NCI-H69 (cell line): Measurements from ENCODE around the gene BCKDHB.
"Not testable (repeated sequence)": the region's sequence is repeated elsewhere in the genome, so short reads cannot be mapped to it uniquely, and the experiment has no call there.

Source experiments
- DNase-seq: peaks from one replicate; lab custom pipeline; 2025; lab: John Stamatoyannopoulos, UW

Gene BCKDHB

DNA sequence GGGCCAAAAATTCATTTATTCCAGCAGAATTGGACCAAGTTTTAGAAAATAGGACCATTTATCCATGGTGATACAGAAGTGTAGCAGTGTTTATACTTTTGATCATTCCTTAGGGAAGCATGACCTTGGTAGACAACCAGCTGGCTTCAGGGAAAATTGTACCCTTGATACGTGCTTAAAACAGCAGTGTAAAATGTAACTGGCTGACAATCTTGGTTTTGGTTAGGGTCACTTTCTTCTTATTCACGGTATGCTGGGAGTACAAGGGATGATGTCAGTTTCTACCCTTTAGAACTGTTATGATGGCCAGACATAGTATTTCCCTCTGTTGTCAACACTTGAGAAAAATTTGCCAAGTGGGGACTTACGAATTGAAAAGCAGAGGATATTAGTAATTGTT is 157.1 kb downstream of the BCKDHB start:
- DNase-seq = no peak

DNA sequence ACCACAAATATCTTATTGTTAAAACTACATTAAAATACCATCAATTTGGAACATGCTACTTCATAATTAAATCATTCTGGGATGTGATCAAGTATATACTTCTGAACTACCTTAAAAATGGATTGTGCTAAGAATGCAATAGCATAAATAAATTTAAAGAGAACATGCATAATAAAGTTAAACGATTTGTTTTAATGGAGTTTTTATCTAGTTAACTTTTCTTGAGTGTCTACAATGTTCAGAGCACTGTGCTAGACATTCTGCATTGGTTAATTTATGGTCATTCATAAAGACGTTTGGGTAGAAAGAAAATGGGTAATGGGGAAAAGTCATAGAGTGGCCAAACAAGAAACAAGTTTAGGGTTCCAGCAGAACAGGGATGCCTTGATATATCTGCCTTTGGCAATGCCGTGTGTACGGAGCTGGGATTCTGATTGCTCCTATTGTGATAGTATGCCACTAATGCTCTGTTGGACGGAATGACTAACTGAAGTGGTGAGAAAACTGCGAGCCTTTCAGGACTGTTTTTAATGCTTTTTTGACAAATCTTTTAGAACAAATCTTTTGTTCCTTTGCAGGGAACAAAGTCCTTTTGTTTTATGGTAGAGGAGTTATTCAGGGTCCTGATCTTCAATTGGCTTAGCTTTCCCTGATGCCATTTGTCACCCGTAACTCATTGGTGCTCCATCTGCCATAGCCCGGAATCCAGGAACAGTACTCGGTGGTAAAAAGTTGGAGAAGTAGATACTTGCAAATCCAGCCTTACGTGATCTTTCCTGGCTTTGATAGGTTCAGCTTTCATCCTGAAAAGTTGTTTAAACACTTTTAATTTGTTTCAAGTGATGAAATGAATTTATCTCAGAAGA is 162.6 kb downstream of the BCKDHB start:
- no peak for DNase-seq

DNA sequence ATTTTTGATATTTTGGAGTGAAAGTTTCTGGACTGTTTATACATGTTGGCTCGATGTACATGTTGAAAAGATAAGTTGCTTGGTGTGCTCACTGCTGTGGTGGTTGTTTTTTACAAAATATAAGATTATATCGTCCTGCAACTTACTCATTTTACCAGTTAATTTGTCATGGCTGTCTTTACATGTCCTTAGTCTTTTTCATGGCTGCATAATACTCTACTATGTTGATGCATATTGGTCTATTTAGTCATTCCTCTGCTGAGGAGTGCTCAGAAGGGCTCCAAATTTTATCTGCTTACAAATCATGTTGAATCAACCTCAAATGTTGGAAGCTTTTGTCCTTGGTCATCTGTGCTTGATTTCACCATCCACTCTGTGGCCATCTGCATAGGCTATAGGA is 164.6 kb downstream of the BCKDHB start:
- DNase-seq = peak; percentile 31

DNA sequence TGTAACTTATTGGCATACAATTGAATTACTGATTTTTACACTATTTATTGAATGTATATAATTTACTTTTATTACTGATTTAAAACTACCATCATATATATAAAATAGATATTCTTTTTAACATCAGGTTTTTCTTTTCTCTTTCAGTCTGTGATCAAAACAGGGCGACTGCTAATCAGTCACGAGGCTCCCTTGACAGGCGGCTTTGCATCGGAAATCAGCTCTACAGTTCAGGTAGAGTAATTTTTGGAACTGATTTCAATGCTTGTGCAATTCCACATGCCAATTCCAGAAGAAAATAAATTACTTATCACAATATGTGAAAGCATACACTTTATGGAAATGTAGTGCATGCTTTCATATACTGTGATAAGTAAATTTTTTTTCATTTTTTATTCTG is 166.5 kb downstream of the BCKDHB start:
- no peak for DNase-seq

DNA sequence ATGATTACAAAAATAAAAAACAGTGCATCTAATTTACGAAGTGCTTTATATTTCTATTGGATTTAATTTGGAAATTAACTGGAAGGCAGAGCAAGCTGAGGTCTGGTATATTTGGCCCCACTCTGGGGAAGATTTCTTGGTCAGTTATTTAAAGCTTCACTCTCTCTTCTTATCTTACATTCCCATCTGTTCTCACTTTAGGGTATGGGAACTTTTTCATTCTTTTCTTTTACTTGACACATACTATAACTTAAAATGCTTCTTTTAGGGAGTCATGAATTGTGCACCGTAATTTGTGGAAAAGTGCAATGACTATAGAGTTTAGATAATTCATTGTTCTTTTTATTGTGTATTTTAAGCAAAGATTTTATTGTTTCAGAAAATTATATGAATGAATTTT is 170.4 kb downstream of the BCKDHB start:
- DNase-seq = no peak

DNA sequence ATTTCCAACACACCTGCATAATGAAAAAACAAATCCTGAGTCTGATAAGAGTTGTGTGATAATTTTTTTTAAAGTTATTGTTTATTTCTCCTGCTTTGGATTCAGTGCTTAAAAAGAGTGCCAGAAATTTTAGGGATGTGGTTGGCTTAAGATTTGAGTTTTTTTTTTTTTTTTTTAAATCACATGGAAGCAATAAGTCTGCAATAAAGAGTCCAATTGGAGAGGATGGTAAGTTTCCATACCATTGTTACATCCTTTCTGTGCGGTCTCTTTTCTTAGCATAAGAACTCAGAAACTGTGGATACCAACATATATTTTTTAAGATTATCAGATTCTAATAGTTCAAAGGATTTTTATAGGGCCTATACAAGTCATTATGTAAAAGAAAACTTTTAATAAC is 171.0 kb downstream of the BCKDHB start:
- DNase-seq = no peak

DNA sequence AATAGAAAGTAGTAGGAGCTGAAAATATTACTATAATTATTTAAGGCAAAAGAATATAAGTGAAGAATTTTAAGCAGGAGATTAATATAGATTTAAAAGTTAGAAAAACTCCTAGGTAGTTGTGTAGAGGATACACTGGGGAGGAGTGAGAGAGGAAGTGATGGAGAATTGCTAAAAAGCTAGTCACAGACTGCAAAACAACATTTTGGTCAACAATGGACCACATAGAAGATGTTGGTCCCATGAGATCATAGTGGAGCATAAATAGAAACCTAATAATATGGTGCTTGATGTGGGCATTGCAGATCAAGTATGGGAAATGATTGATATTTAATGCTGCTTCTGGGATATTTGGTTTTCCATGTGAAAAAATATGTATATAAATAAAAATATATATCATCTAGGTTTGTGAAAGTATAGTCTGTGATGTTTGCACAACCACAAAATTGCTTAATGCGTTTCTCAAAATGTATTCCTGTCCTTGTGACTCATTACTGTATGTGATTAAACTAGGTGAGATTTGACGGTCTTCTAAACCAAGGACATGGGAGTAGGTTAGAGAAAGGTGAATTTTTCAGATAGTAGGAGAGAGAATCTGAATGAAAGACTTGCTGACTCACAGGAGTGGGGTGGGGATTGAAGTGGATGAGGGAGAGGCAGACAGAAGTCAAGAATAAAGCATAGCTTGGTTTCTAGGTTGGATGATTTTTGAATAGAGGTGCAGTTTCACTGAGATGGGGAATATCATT is 174.0 kb downstream of the BCKDHB start:
- DNase-seq = no peak

DNA sequence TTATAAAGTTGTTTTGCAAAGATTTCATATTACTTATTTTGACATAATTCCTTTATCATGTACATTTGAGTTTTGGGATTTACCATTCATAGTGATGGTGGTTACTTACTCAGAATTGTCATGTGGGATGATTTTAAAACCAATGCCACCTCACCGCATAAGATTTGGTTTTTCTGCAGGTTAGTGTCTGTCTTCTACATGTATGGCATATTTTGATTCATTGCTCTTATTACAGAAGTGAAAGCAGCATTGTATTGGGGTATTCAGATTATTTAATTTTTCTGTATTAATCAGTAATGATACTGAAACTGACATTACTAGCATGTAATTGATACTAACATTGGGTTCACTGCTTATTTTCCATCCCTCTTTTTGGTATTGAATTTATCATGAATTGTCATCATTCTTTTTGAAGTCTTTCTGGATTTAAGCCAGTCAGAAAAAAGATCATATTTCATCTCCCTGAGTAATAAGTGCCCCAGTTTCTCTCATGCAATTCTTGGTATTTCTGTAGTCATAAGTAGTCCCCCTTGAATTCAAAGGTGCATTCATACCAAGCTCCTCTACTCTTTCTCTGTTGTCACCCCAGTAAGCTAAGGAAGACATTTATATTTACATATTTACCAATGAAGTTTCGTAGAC is 176.6 kb downstream of the BCKDHB start:
- DNase-seq = peak; percentile 37

DNA sequence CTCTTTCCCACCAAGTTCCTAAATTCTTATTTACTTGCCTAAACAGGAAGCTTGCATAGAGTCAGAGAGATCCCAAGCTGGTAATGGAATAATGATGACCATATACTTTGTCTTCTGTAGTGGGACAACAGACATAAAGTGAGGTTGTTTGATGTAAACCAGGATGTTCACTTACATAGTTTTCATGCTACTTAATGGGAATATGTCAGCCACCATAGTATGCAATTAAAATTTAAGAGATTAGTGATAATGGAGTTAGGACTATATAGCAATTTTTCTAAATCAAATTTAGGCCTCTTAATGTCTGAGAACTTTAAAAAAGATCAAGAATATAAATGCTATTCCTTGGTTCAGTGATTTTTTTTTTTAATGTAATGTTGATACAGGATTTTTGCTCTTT is 180.6 kb downstream of the BCKDHB start:
- DNase-seq = no peak

DNA sequence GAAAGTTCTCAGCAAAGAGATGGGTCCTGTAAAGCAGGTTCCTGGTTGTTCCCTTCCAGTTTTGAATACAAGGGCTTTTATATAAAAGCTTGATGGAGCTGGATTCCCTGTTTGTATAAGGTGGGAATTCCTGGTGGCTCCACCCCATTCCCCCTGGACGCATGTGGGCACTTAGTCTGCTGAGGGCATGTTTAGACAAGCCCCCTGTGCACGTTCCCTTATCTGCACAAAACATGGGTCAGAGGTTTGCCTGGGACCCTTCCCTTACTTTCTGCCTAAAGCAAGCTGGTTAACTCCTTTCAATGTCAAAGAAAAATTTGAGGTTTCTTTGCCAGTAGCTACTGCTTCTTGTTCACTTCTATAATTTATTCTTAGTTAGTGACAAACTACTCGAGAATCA is 181.1 kb downstream of the BCKDHB start:
- DNase-seq = no peak

DNA sequence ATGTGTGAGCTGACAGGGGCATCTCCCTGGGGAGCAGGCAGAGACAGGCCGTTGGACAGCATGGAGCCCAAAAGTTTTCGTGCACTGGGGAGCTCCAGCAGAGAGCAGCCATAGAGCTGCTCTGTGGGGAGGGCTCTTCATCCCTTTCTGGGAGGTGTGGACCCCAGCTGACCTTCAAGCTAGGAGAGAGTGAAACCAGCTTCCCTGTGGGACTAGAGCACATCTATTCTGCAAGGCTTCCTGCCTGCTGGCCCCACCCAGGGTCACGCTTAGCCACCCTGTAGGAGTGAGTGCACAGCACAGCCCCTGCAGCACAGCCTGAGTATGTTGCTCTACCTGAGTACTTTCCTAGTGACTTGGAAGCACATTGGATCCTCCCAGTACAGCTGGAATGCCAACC is 183.3 kb downstream of the BCKDHB start:
- DNase-seq = peak; percentile 37

DNA sequence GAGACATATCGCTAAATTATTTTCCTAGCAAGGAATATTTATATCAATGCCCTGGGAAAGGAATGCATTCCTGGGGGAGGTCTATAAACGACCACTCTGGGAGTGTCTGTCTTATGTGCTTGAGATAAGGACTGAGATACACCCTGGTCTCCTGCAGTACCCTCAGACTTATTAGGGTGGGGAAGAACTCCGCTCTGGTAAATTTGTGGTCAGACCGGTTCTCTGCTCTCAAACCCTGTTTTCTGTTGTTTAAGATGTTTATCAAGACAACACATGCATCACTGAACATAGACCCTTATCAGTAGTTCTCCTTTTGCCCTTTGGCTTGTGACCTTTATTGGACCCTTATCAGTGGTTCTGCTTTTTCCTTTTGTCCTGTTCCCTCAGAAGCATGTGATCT is 188.1 kb downstream of the BCKDHB start:
- not testable (repeated sequence) for DNase-seq

DNA sequence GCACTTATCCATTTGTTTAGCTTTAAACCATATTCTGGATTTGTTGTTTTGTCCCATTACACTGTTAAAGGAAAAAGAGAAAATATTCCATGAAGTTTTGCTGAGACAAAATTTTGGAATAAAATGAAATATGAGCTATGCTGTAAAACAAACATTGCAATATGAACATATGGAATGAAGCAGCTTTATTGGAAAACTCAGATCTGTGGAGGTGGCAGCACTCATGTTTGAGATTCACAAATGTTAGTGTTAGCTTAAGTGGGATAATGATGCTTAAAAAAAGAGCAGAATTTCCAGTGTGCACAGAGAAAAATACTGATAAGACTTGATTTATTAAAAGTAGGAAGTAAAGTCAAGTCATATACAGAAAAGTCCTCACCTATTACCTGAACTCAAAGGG is 196.2 kb downstream of the BCKDHB start:
- DNase-seq = no peak

DNA sequence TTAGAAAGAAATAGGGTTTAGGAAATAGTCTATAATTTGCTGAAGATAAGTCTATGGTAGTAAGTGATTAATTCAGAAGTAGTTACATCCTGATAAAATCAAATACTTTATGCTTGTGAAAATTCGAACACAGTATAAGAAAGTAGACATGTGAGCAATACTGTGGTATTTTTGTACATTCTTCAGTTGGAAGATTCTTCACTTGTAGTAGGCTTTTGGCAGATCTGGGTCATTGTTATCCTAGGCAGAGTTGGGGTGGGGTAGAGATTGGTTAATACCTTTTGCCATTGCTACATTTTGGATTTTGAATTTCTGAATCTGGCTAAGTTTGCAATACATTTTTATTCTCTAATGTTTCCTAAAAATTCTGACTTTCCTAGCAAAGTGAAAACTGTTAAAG is 197.5 kb downstream of the BCKDHB start:
- no peak for DNase-seq

DNA sequence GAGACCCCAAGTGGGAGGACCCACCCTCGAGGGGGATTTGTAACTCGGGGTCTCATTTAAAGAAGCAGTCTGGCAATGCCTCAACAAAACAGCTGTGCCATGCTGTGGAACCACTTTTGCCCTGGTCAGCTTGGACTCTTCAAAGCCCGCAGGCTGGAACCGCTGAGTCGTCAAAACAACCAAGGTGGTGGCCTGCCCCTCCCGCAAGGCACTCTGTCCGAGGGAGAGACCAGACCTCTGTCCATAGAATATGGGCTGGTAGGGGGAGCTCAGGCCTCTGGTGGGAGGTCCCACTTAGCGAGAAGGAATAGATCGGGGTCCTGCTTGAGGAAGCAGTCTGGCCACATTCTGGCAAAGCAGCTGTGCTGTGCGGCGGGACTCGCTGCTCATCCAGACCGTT is 208.1 kb downstream of the BCKDHB start:
- DNase-seq = no peak

DNA sequence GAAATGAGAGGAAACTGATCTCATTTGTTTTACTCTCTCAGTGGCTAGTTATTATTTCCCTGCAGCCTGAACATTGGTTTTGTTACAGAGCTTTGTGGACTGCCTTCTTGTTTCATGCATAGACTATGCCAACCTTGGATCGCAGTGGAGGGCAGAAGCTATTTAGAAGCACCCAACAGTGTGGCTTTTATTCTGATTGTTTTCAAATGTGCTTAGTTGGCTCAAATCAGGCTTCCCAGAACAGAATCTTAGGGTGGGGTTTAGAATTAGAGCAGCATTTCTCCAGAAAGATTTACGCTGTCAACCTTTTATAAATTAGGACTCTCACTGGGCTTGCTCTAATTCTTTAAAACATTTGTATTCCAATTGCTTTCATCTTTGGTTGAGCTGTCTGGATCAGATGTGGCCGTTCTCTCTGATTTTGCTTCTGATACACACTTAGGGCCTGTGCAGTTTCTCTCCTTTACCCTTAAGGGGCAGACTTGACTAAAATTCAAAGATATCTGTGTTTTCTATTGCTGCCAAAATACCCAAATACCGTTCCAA is 210.3 kb downstream of the BCKDHB start:
- peak; percentile 14 for DNase-seq

DNA sequence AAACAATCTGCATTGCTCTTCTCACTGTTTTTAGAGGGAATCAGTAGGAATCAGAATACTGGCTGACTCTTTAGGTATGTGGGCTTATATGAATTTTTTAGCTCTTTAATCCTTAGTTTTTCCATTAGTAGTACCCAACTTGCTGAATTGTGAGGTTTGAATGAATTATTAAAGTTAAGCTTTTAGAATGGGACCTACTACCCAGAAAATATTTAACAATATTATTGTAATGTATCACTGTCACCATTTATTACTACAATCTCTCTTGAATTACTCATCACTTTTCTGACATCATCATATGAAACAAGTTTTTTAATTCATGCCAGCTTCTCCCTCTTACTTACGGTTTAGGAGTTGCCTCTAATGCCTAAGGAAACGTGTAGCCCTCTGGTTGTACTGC is 212.7 kb downstream of the BCKDHB start:
- DNase-seq = no peak

DNA sequence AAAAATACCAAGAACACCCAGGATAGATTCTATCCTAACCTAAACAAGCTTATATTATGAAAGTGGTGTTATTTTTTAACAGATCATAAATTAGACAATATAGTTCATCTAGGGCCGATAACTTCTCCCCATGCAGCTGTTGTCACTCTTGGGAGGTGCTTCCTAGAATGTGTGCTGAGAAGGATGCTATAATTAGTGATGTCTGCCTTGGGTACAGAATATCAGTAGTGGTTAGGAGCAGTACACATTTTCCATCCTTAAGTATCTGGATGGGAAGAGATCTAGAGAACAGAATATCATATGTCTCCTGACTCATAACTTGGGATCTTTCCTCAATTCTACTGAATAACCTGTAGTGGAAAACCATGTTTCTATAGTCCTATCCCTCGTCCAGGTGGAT is 214.5 kb downstream of the BCKDHB start:
- DNase-seq = no peak

DNA sequence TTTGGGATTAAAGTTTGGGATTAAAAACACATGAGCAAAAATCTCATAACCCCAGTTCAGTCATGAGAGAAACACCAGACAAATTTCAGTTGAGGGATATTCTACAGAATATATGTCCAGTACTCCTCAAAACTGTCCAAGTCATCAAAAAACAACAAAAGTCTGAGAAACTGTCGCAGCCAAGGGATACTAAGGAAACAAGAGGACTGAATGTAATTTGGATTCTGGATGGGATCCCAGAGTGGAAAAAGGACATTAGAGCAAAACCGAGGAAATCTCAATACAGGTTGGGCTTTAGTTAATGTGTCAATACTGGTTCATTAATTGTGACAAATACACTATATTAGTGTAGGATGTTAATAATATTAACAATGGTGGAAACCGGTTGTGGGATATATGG is 219.3 kb downstream of the BCKDHB start:
- DNase-seq = no peak

DNA sequence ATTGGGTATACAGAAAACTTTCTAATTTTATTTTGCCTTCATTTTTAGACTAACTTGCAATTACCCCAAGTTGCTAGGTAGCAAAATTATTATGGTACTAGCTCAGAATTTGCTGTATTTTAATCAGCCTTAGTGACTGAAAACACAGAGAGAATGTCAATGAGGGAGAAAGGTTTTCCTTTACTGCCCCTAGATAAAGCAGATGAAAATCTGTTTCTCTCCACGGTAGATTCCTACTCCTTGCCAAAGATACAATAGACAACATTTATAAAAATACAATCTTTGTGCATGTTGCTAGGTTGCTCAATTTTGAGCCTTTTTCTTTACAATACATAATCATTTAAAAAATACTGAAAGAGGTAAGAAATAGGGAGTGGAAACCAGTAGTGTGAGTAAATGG is 222.2 kb downstream of the BCKDHB start:
- DNase-seq = no peak

DNA sequence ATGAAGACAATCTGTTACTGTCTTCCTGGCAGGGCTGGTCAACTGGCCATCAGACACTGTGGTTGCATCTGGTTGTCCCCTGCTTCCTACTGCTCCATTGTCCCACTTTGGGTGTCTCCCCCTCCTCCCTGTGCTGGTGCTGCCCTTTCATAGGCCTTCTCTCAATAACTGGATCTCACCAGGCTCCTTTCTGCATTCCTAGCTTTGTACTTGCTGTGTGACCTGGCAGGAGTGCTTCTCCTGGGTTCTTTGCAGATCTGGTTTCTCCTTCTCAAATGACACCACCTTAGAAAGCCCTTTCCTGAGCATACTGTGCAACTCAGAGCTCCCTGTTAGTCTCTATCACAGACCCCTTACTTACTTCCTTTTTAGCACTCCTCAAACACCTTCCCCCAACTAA is 223.0 kb downstream of the BCKDHB start:
- peak; percentile 49 for DNase-seq

DNA sequence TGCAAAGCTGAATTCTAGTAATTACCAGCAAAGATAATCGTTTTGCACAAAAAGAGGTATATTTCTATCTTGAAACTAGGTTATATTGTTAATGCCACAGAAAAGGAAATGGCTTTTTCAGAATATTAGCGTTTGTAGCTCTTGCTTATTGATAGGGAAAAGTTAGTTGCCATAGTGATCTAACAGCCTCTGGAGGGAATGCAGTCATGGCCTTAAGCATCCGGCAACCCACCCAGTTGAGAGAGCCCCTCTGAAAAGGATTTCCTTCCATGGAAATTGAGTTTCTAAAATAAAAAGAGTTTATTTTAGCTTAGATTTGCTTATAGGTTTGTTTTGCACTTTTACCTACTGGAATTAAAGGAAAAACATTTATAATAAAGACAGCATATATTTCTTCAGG is 224.5 kb downstream of the BCKDHB start:
- DNase-seq = peak; percentile 22

DNA sequence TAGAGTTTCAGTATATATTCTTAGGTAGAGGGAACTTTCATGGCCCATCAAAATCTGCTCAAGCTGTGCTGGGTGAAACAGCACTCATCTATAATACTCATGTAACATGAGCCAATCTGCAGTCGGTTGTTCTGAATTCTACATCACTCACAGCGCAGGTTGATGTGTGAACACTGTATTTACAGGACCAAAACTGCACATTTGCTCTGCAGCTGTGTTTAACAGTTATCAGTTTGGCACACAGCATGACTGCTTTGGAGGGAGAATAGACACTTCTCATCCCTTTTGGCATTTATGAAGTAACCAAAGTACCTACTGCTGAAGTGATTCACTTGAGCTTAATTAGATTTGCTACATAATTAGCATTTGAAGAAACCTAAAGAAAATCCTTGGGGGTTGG is 225.1 kb downstream of the BCKDHB start:
- peak; percentile 99 for DNase-seq
